C4-2B (cell line): Measurements from ENCODE around the gene JOSD1.

Experiments
- CTCF ChIP-seq: fragments of 450-650 bp; conservative IDR thresholded peaks from 2 replicates; pipeline ENCODE4 v1.5.1; 2017; ENCODE audit warnings: mild to moderate bottlenecking
- ZFX ChIP-seq: fragments of 450-650 bp; IDR thresholded peaks from 2 replicates; pipeline ENCODE4 v1.6.1; 2017

GRCh38 chr22:38705235-38706100 is 4.7 kb upstream of the JOSD1 start, which contains the start of gene GTPBP1:
- no peak for TF ChIP-seq CTCF
- no peak for TF ChIP-seq ZFX
